CD4-positive, alpha-beta T cell treated with Interleukin-6 at 100 ng/mL for 8 hours (primary cell): ENCODE measurements around the gene SNX1.
A peak's percentile ranks its signal among the peaks of the same experiment; 100 is the strongest.

ENCODE experiments used
- DNase-seq: peaks from one replicate; pipeline ENCODE4 v3.0.0-alpha.2; 2020; ENCODE audit warnings: mixed read lengths, low spot score

The SNX1 gene

DNA sequence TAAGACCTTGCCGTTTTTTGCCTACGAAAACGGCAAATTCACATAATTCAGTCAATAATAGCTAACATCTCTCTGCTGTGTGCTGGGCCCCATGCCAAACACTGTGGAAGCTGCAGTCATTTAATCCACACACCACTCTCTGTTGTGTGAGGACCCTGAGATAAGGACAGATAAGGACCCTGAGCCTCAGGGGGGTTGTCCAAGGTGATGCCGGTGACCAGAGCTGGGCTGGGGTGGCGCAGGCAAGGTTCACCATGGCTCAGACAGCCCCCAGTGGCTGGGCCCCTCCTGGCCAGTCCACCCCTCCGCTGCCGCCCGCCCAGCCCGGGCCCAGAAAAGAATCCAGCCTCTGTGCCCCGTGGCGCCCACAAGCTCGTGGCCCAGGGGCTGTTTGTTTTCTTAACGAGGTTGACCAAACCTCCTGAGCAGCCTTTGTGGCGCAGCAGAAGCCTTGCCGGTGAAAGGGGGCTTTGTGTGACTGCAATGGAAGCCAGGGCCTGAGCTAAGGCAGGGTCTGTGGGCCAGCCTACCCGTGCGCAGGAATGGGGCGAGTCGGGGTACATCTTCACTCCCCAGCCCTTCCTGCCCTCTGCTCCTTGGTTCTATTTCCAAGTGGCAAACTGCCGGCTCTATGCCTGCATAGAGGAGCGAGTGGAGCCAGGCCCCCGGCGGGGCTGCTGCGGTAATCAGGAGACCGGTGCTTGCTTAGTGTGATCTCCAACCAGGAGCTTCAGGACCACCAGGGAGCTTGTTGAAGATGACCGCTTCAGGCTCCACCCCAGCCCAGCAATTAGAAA lies 51.3 kb downstream of the SNX1 start:
- no peak for DNase-seq

DNA sequence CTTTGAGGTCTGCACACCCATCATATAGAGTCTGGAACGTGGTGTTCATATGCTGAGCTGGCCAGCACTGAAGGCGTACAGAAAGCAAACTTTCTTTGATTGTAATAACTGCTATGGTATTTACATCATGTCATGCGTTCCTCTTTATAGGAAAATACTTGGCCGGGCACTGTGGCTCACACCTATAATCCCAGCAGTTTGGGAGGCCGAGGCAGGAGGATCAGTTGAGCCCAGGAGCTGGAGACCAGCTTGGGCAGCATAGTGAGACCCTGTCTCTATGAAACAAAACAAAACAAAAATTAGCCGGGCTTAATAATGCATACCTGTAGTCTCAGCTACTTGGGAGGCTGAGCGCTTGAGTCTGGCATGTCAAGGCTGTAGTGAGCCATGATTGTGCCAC lies 52.4 kb downstream of the SNX1 start:
- DNase-seq: no peak

DNA sequence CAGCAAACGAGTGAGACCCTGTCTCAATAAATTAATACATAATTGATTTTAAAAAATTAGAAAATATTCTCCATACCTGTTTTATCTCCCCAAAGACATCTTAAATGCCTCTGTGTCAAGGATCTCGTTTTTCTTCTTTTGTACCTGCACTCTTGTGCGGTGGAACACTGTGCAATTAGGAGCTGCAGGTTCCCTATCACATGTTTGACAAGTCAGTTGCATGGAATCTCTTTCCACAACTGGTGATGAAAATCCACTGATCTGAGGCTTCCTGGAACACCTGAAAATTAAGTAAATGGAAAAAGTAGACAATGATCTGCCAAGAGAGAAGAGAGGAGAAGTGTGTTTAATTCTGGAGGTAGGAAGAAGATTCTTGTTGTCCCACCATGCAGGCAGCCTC lies 52.8 kb downstream of the SNX1 start:
- no peak for DNase-seq

DNA sequence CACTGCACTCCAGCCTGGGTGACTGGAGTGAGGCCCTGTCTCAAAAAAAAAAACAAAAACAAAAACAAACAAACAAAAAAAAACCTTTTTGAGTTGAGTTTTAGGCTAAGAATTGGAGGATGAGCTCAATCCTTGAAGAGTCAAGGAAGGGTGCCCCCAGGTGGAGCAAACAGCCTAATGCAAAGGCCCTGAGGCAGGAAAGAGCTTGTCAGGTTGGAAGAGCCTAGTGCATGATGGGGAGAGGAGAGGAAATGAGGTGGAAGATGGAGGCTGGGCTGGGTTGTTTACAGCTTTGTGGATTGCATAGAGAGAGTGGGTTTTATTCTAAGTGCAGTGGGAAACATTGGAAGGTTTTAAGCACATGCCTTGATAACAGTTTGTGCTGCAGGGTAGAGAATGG lies 53.6 kb downstream of the SNX1 start:
- DNase-seq: no peak

DNA sequence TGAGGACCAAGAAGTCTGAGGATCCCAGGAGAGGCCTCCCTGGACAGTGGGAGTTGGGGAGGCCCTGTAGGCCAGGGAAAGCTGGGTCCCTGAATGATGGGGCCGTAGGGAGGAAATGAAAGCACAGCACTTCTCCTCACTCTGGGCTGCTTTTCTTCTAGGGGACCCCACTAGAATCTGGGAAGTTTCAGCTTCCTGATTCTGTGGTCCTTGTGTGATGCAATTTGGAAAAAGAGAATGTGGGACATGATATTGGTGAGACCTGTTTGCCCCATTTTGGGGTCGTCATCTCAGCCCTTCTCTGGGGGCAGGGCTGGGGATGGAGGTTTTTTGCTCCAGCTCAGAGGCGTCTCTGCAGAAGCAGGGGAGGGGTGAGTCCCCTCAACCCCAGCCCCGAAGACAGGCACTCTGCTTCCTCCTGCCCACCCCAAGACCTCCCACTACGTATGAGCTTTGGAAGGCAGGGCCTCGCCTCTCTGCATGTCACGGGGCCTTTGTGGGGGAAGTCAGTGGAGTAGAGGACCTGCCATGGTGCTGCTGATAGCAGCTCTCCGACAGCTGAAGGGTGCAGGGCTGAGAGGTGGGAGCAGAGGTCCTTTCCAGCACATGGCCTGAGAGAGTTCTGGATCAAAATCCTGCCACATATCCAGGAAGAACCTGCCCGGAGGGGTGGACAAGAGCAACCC lies 54.3 kb downstream of the SNX1 start:
- DNase-seq: no peak

DNA sequence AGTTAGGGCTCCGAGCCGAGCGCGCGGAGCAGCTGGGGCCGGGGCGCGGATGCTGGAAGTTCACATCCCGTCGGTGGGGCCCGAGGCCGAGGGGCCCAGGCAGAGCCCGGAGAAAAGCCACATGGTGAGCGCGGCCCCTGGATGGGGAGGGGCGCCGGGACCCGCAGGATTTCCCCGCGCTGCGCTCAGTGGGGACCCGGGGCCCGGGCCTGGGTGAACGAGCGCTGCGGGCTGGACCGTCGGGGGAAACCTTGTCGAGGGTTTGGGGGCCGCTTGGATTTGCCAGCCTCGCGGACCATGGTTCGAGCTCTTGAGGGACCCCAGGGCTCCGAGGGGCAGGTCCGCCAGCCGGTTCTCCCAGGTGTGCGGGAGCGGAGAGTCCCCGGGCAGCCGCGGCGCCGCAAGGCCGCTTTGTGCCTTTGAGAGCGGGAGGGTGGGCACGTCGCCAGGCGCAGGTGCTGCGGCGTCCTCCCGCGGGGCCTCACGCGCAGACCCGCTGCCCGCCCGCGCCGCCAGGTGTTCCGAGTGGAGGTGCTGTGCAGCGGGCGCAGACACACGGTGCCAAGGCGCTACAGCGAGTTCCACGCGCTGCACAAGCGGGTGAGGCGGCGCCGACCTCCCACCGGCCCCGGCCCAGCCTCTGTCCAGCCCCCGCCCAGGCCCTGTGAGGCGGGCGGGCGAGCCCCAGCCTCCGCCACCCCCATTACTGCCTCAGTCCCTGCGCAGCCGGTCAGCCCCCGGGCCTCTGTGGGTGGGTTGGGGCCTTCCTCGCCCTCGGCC lies 56.1 kb downstream of the SNX1 start, which contains the start of gene SNX22:
Gene SNX22 (plus strand): TSS at position 5 of the 780 bp plus-strand sequence. CDS start 45 bp downstream, at position 50.
- DNase-seq: no peak

DNA sequence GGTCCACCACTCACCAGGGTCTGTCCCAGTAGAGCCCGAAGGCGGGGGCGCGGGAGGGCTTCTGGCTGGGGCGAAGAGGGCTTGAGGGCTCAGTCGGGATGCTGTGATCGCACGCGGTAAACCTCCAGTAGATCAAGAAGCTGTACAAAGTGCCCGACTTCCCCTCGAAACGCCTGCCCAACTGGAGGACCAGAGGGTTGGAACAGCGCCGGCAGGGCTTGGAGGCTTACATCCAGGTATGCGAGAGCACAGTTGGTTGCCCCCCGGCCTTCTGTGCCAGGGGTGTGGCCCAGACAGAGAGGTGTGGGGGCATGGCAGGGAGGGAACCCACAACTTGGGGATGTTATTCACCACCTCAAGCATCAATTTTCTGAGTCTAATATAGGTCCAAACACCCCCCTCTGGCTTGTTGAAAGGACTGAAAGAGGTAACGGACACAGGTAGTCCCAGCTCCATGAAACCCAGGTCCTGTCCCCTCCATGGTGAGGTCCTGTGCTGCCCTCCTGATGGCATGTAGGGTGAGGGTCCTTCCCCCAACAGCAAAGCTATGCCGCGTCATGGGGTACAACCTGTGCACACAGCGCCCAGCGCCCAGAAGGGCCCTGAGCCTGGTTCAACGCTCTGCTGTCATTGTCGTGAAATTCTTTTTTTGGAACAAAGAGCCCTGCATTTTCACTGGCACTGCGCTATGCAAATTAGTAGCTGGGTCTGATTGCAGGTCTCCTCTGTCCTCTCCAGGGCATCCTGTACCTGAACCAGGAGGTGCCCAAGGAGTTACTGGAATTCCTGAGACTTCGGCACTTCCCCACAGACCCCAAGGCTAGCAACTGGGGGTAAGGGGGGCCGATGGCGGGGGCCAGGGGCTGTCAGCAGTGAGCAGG lies 57.0 kb downstream of the SNX1 start:
- no peak for DNase-seq

DNA sequence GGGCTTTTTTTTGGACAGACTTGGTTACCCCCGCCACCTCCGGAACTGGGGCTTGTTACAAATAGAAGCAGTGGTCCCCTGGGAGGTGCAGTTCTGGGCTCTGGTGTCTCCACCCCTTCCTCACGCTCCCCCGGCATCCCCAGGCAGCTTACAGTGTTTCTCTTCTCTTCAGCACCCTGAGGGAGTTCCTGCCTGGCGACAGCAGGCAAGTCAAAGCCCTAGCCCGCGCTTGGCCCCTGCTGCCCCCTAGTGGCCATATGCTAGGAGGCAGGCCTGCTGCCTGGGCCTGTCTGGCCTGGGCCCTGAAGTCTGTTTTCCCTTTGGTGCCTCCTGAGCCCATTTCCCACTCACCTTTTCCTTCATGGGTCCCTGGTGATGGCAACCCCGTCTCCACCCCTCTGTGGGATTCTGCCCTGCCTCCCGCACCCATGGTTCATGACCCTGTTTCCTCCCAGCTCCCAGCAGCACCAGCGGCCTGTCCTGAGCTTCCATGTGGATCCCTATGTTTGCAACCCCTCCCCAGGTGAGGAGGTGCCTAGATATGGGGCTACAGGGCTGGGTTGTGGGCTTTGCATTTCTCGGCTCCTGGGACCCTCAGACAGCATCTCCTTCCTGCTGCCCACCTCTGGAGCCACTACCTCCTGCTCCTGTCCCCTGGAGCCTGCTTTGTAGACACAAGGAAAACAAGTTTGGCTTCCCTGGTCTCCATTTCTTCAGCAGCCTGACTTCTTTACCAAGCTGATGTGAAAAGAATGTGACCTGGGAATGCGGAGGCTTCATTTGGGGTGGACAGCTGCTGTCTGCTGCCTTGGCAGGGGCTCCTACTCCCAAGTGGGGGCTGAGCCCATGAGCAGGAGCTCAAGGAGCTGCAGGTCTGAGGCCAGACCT lies 57.9 kb downstream of the SNX1 start:
- peak; percentile 89 for DNase-seq

DNA sequence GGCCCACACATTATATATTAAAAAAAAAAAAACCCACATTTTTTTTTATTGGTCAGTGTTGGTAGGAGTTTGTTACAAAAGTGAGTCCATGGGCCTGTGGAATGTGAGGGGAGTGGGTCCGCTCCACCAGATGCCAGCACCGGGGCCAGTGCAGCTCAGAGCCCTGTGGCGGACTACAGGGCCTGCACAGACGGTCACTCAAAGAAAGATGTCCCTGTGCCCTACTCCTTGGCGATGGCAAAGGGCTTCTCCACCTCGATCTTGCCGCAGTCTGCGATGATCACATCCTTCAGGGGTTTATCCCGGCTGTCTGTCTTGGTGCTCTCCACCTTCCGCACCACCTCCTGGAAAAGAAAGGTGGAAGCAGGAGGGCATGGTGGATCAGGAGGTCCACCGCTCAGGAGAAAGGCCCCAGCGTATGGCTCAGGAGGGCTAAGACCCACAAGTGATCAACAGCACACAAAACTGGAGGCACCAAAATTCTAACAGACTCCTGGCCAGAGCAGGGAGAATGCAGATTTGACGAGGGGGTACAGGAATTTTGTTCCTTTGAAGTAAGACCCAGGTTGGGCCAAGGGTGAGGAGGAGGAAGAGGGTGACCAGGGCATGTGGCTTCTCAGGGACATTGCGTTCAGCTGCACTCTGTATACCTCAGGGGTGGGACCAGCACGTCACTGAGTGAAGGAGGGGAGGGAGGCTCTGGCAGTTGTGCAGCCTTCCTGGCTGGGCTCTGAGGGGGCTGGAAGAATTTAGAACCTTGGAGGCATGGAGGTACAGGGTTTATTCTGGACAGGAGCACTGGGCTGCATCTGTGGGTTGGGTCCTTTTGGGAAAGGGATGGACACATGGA lies 60.2 kb downstream of the SNX1 start:
- DNase-seq: no peak

DNA sequence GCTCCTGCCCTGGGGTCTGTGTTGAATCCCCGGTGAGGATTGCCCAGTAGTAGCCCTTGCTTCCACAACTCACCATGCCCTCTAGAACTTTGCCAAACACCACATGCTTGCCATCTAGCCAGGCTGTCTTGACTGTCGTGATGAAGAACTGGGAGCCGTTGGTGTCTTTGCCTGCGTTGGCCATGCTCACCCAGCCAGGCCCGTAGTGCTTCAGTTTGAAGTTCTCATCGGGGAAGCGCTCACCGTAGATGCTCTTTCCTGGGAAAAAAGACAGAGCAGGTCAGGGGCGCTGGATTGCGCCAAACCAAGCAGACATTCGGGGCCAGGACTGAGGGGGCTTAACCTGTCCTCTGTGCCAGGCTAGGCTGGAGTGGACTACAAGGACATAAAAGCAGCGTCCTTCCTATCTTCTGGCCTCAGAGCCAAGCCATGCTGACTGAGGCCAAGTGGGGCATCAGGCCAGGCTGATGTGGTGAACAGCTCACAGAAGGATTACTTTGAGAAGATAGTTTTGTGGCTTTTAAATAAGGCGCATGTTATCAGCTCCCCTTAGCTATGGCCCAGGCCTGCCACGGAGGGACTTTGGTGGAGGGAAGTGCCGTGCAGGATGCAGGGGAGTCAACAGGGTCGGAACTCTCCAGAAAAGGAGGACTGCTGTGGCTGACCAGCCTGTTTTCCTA lies 61.0 kb downstream of the SNX1 start:
- DNase-seq: no peak

DNA sequence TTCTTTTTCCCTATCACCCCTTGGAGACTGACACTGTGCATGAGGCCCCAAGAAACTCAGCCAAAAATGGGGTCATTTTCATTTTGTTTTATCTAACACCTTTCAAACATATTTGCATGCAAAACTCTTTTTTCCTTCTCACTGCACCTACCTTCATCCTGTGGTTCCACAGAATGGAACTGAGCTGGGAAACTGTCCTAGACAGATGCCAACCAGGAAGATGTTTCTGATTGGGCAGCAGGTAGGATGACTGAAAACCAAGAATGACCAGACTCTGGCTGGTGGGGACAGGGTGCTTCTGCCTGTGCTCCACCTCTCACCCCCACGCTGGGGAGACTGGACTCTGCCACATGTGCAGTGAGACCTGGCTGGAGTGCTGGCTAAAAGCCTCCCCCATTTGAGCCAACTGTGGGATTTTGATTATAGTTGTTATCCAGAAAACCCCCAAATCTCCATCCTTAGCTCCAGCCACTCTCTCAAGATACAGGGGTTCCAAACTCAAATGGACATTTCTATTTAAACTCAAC lies 61.9 kb downstream of the SNX1 start:
- no peak for DNase-seq

DNA sequence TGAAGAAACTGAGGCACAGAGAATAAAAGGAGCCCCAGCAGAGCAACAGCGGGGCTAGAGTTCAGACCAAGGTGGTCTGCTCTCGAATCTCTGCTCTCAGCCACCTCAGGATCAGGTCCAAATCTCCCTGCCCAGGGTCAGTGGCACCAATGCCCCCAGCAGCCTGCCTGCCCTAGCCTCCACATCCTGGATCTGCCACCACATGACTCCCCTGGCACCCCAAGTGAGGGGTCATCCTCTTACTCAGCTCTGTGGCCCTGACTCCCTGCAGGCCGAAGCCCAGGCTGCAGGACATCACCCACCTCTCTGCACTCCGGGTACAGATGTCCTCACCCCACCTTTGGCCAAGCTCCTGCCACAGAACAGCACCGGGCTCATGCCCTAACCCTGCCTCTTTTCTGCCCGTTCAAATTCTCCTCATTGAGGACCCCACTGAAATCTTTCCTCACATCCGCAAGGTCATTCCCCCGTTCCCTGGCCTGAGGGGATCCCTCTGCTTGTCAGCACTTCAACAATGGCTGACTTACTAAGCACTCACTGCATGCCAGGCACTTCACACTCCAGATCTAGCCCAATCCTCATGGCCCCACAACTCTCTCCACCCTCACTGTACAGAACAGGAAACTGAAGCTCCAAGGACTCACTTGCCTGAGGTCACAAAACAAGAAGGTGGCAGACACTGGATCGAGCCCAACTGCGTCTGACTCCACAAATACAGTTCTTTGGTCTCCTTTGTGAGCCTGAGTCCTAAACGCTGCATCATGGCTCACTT lies 62.8 kb downstream of the SNX1 start:
- no peak for DNase-seq

DNA sequence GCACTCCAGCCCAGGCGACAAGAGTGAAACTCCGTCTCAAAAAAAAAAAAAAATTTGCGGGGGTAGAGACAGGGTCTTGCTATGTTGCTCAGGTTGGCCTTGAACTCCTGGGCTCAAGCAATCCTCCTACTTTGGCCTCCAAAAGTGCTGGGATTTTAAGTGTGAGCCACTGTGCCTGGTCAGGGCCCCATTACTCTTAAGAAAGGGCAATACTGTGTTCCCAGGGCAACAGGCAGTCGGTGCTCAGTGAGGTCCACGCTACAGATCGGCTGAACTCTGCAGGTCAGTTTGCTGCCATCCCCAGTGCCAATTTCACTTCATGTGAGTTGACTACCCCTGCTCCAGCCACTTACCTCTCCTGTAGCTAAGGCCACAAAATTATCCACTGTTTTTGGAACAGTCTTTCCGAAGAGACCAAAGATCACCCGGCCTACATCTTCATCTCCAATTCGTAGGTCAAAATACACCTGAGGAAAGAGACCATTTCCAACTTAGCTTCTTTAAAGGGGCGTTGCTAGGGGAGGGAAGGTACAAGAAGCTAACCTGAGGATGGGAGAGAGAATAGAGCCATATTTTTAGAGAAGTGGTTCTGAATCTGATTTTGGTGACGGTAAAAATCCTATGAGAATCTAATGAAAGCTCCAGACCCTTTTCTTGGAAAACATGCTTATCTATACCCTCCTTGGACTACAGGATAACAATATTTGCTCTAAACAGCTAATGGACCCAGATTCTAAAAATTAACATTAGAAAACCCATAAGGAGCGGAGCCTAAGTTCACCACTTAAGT lies 66.1 kb downstream of the SNX1 start:
- DNase-seq: no peak

DNA sequence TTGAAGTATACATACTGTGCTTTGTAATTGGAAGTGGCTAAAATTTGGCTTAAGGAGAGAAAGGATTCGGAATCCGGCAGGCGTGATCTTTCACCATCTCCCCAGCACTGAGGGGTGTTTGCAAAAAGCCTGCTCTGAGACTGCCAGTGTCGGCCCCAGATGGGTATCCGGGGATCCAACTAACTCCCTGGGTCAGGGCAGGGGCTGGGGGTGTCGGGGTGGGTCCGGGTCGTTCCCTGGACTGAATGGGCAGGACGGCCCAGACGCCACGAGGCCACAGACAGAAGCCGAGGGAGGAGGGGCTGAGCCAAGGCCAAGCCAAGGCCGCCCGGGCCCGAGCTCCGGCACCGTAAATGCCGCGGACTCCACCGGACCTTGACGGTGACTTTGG lies 66.7 kb downstream of the SNX1 start:
- DNase-seq: no peak

DNA sequence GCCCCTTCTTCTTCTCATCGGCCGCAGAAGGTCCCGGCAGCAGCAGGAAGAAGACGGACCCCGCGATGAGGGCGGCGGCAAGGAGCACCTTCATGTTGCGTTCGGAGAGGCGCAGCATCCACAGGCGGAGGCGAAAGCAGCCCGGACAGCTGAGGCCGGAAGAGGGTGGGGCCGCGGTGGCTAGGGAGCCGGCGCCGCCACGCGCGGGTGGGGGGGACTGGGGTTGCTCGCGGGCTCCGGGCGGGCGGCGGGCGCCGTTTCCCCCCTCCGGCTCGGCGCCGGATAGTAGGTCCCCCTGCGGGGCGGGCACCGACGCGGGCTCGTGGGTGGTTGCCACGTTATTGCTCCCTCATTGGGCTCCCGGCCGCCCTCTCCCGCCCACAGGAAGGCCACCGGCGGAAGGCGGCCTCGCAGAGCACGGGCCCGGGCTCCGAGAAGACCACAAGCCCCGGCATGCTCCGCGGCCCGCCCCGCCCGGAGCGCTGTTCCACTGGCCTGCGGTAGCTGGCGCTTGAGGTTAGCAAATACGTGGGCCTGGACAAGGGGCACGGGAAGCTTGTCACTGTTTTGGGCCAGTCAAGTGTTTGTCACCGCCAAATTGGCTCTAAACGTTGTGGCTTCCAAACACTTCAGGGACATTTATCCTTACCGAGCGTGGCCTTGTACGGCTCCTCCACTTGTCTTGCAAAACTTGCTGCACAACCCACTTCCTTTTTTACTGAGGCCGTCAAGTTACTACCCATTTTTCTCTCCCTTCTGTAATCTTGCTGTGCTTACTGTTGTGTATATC lies 67.3 kb downstream of the SNX1 start, which contains the start of gene PPIB:
Gene PPIB (minus strand): TSS at position 154 of the 790 bp plus-strand sequence. CDS start 36 bp downstream, at position 118.
- DNase-seq: peak; percentile 97

DNA sequence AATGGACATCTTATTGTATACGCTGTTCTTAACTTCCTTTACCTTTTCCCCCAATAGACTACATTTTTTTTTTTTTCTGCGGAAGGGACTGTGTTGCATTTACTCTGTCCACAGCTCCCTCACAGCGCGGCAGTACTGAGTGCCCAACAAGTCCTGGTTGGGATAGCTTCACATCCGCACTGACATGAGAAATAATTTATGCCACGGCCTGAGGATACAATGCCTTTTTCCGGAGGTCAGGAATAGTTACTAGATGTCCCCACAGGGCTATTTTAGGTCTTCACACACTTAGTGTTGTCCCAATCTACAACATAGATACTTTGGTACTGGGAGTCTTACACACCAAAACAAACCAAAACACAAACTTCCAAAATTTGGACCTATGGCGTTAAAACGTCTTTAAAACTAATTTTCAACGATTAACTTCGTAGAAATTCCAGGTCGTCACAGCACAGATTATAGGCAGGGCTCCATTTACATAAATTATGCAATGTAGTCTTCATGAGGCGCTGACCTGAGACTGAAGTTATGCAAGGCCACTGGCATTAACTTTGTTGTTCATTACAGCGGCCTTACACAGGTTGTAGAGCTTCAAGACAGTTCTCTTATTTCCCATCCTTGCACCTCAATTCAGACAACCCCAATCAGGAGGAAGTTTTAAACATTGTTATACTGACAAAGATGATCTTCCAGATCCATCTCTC lies 68.0 kb downstream of the SNX1 start:
- DNase-seq: no peak
